HG02588 (cell line): ENCODE data around the gene TMEM92.
"Not testable (repeated sequence)": the region's sequence is repeated elsewhere in the genome, so short reads cannot be mapped to it uniquely, and the experiment has no call there.

Experiments
- ATAC-seq: cut with Tn5 transposase; IDR thresholded peaks from one replicate; pipeline ENCODE4 v1.9.1; 2021; ENCODE audit warnings: mild to moderate bottlenecking, moderate library complexity; ENCODE audit not compliant: unreplicated experiment

The TMEM92 gene

DNA sequence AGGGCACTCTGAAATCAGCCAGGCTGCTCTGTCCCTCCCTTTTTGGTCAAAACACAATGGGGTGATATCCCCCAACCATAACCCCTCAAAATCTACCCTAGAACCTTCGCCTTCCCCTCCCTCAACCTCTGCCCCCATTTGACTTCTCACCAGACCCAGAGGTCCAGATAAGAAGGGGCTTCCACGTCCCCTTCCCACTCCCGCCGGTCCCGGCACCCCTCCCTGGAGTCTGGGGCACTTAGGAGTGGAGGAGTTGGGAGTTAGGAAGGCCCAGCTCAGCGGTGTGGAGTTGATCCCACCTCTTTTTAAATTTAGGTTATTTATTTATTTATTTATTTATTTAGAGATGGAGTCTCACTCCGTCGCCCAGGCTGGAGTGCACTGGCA is 619 bp upstream of the TMEM92 start:
- ATAC-seq: no peak

DNA sequence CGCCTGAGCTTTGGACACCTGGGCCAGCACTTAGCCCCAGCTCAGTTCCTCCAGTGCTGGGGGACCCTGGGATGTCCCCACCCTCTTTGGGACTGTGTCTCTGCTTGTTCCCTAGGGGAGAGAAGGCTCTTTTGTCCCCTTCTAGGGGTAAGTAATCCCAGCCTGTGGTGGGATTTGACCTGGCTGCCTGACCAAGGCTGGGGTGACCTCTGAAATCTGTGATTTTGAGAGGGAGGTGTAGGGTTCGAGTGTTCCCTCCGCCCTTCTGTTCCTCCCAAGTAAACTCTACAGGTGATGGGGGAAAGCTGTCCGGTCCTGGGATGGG is 593 bp downstream of the TMEM92 start:
- no peak for ATAC-seq

DNA sequence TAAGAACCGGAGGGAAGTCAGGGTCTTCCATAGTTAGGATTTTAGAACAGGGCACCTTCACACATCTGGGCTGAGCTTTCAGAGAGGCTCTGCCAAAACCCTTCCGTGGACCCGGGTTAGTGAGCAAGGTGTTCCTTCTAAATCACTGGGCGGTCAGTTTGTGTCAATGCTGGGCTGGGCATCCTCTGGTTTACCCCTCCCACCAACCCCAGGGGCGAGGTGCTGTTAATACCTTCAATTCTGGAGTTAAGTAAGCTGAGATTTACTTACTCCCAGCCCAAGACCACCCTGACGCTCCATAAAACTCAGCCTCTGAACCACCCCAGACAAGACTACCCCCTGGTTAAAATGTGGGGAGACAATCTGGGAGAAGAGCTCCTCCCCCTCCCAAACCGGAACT is 1.0 kb downstream of the TMEM92 start:
- no peak for ATAC-seq

DNA sequence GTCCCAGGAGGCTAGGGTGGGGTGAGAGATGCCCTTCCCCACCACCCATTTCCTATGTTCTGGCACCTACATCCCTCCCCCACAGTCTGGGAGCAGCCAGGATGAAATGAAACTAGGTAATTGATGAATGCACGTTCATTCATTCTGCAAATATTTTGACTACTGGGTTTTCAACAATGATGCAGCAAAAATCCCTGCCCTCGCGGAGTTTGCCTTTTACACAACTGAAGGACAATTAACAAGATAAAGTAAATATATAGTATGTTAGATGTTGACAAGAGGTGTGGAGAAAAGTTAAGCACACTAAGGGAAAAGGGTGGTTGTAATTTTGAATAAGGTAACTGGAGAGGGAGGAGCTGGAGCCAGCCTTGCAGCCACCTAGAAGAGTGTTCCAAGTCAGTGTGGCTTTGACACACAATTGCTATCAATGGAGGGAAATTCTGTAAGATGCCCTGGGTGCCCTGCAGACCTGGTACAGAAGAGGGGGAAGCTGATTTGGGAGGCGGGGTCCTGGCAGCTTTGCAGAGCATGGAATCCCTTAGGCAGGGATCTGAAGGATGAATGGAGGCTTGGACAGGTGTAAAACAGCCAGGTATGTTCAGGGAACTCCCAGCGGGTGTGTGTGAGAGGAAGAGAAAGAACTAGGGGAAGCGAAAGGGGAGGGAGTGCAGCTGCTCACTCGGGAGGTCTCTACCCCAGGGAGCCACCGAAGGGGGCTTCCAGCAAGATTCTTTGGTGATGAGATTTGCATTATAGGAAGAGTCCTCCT is 2.5 kb downstream of the TMEM92 start:
- no peak for ATAC-seq

DNA sequence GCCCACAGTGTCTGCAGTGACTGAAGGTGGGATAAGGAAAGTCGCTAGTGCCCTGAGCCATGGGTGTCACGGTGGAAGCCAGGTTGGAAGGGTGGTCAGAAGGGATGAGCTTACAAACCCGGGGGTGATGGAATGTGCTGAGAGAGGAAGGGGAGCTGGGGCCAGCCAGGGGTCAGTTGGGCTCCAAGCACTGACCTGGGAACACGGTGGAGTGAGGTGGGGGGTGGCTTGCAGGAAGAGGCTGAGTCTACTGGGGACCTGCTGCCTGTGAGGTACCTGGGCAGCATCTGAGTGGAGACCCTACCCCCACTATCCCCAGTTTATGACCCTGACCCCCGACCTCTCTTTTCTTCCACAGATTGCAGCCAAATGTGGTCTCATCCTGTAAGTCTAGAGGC is 3.1 kb downstream of the TMEM92 start:
- ATAC-seq: no peak

DNA sequence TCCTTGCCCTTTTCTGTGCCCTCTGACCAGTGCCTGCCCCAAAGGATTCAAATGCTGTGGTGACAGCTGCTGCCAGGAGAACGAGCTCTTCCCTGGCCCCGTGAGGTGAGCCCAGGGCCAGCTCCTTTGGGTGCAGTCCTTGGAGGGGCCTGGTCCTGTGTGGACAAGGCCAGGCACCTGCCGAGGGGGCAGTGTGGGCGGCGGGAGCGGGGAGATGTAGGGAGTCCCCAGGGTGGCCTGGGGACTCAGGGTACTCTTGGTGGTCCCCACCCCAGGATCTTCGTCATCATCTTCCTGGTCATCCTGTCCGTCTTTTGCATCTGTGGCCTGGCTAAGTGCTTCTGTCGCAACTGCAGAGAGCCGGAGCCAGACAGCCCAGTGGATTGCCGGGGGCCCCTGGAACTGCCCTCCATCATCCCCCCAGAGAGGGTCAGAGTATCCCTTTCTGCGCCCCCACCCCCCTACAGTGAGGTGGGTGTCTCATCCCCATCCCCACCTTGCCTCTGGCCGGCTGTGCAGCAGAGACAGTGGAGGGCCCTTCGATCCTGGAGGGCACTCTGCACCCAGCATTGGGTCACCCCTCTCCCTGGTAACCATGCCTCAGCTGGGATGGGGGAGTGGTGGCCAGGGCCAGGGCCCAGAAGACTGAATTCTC is 4.4 kb downstream of the TMEM92 start:
- no peak for ATAC-seq

DNA sequence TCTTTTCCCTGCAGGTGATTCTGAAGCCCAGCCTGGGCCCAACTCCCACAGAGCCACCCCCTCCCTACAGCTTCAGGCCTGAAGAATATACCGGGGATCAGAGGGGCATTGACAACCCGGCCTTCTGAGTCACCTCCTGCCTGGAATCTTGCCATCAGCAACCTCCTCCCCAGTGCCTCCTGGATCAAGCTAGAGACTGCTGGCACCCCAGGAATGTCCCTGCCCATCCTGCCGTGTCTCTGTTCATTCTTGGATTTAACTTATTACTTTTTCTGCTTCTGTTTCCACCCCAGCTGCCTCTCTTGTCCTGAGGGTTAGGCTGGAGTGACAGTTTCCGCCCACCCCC is 4.9 kb downstream of the TMEM92 start:
- no peak for ATAC-seq

DNA sequence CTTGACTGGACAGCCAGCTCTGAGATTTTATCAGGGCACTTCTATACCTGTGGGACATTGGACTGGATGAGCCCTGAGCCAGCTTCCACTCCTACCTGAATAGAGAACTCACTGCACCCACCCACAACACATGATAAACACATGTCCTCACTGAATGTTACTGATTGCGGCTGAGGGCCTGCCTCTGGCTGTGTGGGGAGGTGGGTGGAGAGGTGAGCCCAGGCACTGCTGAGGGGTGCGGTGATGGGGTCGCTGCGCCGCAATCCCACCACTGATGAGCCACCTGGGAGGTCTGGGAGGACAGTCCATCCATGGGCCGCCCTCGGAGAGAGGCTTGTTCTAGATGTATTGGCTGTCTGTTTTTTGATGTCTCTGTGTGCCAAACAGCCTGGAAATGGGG is 5.4 kb downstream of the TMEM92 start:
- no peak for ATAC-seq

DNA sequence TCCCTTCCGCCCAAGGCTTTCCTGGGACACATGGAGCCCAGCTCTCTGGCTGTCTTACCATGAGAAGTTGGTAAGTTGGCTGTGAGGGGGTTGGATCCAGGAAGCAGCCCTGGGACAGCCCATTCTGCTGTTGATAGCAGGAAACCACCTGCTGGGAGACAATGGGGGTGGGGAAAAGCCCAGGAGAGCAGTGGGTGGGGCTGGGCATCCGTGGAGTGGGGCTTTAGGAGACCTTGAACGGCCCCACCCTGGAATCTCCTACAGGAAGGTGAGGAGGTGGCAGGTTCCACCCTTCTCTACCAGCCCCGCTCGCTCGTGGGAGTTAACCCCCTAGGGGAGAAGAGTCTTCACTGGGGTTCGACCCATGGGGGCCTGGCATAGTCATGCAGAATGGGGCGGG is 5.8 kb downstream of the TMEM92 start:
- no peak for ATAC-seq

DNA sequence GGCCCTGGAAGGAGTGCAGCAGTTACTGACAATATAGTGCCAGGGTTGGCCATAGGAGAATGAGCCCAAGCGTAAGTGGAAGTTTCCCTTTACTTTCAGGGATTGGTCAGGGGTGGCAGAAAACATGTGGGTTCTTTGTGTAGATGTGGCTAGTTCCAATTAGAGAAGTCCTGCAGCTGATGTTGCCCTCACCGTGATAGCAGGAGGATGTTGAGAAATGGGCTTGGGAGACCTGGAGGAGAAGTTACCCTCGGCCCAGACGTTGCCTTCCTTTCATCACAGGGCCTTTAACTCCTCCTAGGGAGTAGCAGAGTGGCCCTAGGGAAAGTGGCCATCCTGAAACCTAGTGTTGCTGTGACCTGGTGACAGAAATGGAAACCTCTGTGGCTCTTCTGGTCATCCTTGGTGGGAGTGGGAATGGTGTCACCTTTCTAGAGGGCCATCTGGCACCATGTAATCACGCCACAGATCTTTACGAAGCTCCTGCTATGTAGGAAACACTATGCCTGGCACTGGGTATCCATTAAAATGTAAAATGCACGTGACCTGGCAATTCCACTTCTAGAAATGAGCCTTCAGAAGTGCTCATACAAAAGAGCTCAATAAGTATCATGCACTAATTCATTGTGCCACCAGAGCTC is 6.7 kb downstream of the TMEM92 start:
- ATAC-seq: no peak

DNA sequence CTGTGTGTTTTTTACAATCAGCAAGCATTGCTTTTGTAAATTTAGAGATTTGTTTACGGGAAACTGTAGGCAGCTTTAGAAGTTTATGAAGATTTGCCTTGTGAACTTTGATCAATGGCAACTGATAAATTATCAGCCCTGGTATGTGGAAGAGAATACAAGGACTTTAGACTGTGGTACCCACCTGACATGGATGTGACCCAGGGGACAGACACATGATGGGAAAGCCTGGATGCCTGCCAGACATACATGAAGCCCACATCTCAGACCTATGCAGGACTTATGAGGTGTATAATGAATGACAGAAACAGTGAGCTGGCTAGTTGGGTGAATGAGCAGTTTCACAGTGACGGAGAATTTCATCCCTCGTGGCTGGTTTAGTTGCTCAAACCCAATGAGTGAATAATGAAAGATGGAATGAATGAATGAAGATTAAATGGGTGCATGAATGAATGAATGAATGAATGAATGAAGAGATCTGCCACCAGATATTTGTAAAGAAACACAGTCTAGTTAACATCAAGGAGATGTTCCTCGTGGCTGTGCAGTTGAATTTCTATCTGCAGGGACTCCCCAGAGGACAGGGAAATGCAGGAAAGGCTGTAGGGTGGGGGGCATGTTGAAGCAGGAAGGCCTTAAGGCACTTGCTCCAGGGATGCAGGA is 7.6 kb downstream of the TMEM92 start:
- no peak for ATAC-seq

DNA sequence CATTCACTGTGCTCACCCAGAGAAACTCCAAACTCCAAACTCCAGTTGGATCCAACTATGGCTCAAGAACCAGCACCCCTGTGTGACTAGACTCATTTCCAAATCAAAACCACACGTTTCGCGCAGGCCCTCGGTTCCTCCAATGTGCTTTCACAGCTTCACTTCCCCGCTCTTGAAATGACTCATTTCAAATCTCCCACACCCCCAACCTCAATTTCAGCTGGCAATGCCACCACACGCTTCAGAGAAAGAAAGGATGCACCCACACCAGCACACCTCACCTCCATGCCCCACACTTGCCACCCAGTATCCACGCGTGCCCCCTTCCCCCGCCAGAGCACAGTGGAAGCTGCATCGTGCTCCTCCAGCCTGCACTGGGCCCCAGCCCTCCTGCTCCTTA is 9.0 kb downstream of the TMEM92 start:
- no peak for ATAC-seq

DNA sequence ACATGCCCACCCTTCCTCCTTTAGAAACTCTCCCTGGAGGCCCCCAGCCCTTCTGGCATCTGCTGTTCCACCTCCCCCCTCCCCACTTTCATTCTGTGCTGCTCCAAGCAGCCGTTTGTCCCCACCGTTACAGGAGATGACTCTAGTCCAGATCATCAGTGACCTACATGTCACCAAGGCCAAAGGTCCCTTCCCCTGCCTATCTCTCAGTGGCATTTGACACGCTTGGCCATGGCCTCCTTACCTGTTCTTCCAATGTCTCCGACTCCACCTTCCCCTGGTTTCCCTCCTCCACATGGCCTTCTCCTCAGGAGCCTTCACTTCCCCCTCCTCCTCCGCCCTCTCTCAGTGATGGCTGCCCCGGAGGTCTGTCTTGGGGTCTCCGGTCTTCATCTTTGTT is 9.4 kb downstream of the TMEM92 start:
- no peak for ATAC-seq

DNA sequence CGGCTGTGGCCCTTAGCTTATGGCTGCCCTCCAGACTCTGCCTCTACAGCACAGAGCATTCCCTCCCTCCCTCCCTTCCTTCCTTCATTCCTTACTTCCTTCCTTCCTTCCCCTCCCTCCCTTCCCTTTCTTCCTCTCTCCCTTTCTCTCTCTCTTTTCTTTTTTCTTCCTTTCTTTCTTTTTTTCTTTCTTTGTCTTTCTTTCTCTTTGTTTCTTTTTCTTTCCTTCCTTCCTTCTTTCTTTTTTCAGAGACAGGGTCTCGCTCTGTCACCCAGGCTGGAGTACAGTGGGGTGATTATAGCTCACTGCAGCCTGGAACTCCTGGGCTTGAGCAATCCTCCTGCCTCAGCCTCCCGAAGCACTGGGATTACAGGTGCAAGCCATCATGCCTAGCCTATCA is 11.7 kb downstream of the TMEM92 start:
- ATAC-seq: no peak

DNA sequence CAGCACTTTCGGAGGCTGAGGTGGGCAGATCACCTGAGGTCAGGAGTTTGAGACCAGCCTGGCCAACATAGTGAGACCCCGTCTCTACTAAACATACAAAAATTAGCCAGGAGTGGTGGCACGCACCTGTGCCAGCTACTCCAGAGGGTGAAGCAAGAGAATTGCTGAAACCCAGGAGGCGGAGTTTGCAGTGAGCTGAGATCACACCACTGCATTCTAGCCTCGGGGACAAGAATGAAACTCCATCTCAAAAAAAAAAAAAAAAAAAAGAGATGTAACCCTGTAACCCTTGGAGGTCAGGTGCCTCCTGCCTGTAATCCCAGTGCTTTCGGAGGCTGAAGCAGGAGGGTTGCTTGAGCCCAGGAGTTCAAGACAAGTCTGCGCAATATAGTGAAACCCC is 13.0 kb downstream of the TMEM92 start:
- ATAC-seq: not testable (repeated sequence)

DNA sequence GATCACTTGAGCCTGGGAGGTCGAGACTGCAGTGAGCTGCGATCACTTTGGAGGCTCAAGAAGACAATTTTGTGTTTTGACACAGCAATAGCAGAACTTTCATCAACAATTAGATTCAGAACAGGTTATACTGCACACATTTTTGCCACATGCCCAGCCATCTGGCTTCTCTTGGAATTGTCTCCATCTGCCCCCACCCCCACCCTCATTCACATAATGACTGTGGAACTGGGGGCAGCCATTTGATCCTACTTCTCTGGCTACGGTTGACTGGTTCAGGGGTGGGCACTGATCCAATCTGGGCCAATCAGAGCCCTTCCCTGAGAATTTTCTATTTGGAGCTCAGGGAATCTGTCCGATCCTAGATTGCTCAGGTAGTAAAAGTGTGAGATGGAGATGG is 14.0 kb downstream of the TMEM92 start:
- ATAC-seq: no peak

DNA sequence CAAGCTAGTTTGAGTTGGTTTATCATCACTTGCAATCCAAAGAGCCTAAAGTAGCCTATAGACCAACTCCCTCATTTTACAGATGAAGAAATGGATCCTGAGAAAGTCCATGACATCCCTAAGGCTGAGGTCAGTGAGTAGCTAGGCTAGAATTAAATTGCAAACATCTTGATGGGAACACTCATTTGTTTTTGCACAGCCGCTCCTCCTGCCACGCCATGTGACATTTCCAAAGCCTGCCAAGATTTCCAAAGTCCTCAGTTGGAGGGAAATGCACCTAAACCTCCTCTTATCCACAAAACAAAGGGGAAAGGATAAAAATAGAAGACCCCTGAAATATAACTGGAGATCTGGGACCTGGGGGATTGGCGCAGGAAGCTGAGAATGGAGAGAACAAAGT is 15.0 kb downstream of the TMEM92 start:
- ATAC-seq: no peak

DNA sequence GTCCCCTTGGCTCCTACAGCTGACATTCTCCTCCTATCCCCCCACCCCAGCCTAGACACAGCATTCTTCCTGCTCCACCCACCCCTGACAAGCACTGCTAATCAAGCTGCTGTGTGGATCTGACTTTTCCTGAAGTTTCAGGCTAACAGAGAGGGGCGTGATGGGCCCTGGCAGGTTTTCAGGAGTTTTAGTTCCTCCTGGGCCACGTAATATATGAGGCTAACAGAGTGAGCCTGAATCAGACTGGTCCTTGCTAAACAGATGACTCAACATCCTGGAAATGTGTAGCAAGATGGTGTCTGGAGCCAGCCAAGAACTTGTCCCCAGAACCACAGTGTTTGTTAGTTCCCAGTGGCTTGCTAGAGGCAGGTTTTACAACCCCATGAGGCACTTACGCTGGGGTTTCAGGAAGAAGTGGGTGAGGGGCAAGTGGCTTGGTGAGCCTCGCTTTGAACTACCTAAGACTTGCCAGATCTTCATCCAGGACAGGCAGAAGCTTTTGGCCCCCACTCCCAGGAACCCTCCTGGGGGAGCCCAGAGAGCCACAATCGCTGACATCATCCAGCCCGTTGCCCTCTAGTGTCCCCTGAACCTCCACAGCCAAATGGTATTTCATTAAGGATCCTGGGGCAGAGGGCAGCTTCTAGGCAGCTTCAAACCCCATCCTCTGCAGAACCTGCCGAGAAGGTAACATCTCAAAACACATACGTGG is 15.9 kb downstream of the TMEM92 start:
- no peak for ATAC-seq

DNA sequence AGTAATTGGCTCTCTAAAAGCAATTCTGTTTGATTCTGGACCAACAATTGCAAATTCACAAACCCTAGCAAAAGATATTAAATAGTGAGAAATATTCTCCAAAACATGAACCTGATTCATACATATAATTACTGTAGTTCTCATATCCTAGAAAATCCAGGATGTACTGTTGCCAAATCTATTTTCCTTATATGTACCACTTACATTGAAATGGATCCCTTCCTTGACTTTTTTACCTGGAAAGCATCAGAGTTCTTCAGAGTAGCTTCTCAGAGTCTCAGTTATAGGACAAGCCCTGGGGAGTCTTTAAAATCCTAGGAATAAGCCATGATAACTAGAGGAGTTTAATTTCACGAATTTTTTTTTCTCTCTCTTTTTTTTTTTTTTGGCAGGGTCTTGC is 16.7 kb downstream of the TMEM92 start:
- no peak for ATAC-seq

DNA sequence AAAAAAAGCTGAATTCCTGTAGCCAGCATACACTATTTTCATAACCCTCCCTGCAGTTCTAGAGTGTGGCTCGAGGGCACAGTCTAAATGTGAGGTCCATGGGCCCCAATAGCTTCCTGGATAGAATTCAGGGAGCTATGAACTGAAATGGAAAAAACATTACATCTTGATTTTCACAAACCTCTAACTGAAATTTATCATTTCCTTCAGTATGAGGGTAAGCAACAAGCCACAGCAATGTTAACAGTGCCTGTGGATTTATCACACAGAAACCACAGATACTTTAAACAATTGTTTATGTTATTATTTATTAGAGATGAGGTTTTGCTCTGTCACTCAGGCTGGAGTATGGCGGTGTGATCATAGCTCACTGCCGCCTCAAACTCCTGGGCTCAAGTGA is 18.2 kb downstream of the TMEM92 start:
- no peak for ATAC-seq

DNA sequence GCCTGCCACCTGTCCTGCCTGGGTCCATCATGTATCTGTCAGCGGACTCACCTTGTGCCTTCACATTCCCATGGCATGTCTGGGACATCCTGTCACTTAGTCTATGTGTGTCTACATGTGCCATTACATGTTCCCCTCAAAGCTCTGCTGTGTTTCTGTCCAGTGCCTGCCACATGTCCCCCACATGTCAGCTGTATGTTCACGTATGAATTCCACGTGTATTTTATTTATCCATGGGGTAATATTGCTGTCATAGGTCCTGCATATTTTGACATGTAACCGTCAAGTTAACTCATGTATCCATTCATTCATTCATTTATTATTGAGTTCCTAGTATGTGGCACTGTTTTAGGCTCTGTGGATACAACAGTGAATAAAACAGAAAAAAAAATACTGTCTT is 20.8 kb downstream of the TMEM92 start:
- no peak for ATAC-seq
